M059J (cell line): ENCODE data around the gene SPAG7. TPM values are rescaled to one million over a fixed set of nuclear protein-coding genes. Genes with fewer than 3 reads are reported as not detected.
A peak's percentile ranks its signal among the peaks of the same experiment; 100 is the strongest.

ENCODE experiments used
- DNase-seq: peaks from one replicate; pipeline ENCODE4 v3.0.0-alpha.2; 2012; ENCODE audit warnings: low read depth
- total RNA-seq: library from RNA; depleted of rRNA; stranded (reverse); fragments of >200 nt; shearing (Covaris generic); gene quantifications from 2 replicates; pipeline ENCODE4 v1.2.3, GENCODE V29; 2014

SPAG7 gene
- total RNA-seq, 1 experiment from 2014 or later: 38.4 TPM

- no peak for DNase-seq
These were observed 17.4 kb downstream of the SPAG7 start for GRCh38 chr17:4950075-4950745.

DNA sequence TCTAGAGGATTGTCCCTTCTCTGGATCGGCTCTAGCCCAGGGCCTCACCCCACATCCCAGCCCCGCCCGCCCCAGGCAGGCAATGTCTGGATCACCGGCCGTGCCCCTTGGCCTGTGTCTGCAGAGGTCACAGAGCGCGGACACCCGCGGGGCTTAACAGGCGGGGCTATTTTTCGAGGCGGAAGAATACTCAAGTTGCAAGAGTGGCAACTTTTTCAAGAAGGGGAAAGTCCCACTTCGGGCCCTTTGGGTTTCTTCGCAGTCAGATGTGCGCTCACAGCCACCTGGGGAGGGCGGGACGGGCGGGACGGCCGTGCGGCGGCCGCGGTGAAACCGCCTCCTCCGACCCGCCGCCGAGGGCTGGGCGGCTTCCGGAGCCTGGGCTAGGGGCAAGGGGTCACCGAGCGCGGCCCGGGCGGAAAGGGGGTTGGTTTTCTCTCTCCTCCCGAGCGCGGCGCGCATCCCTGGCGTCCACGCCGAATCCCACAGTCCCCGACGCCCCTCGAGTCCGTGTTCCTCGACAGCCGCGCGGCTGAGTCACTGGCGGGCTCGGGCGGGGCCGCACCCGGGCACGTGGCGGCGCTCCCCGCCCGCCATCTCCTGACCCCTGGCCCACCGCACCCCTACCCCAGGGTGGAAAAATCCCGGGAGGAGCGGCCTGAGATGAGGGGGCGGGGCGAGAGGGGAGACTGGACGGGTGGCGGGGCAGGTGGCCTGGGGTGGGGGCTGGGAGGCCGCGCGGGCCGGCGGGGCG lies 18.1 kb downstream of the SPAG7 start:
- peak; percentile 74 for DNase-seq

- peak; percentile 86 for DNase-seq
These were observed 18.7 kb downstream of the SPAG7 start for GRCh38 chr17:4948931-4949320.

GRCh38 chr17:4948166-4948930 lies 19.3 kb downstream of the SPAG7 start, which contains the start of gene PFN1:
Gene PFN1, minus strand, starts transcription at chr17:4948530. Its CDS starts 136 bp downstream, at chr17:4948394.
- DNase-seq: peak; percentile 82

GRCh38 chr17:4947411-4948165 lies 20.0 kb downstream of the SPAG7 start:
- DNase-seq: peak; percentile 65

GRCh38 chr17:4947010-4947410 lies 20.6 kb downstream of the SPAG7 start:
- DNase-seq: no peak

- no peak for DNase-seq
These were observed 21.2 kb downstream of the SPAG7 start for GRCh38 chr17:4946312-4946976.

- no peak for DNase-seq
These were observed 21.7 kb downstream of the SPAG7 start for GRCh38 chr17:4945944-4946280.

- DNase-seq: peak; percentile 93
These were observed 22.3 kb downstream of the SPAG7 start for GRCh38 chr17:4945176-4945943.

DNA sequence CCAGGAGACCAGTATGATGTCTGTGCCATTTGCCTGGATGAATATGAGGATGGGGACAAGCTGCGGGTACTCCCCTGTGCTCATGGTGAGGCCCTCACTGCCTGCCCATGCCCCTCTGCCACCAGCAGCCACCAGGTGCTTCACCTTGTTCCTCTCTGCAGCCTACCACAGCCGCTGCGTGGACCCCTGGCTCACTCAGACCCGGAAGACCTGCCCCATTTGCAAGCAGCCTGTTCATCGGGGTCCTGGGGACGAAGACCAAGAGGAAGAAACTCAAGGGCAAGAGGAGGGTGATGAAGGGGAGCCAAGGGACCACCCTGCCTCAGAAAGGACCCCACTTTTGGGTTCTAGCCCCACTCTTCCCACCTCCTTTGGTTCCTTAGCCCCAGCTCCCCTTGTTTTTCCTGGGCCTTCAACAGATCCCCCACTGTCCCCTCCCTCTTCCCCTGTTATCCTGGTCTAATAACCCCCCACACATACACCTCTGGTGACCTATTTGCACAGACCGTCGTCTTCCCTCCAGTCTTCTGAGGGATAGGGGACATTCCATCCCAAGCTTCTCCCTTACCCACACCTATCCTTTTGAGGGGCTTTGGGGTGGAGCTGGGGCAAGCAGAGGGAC lies 23.0 kb downstream of the SPAG7 start:
- DNase-seq: no peak

DNA sequence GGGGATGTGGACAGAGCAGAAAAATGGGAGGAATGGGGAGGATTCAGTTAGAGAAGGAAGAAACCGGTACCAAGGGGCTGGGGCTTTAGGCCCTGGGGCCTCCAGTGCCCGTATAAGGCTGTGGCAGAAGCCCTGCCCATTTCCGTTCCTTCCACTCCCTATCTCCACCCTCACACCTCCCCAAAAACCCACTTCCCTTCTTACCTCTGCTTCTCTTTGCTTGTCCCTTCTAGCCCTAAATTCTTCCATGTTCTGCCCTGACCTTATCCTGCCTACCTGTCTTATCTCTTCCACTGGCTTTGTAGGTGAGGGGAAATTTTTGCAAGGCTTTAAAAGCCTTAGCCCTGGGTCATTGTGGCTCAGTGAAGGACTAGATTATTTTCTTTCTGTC lies 23.5 kb downstream of the SPAG7 start:
- DNase-seq: no peak

GRCh38 chr17:4942760-4943508 lies 24.7 kb downstream of the SPAG7 start:
- no peak for DNase-seq

- no peak for DNase-seq
These were observed 26.4 kb downstream of the SPAG7 start for GRCh38 chr17:4941319-4941610.

GRCh38 chr17:4940555-4941318 lies 26.9 kb downstream of the SPAG7 start:
- DNase-seq: peak; percentile 88

DNA sequence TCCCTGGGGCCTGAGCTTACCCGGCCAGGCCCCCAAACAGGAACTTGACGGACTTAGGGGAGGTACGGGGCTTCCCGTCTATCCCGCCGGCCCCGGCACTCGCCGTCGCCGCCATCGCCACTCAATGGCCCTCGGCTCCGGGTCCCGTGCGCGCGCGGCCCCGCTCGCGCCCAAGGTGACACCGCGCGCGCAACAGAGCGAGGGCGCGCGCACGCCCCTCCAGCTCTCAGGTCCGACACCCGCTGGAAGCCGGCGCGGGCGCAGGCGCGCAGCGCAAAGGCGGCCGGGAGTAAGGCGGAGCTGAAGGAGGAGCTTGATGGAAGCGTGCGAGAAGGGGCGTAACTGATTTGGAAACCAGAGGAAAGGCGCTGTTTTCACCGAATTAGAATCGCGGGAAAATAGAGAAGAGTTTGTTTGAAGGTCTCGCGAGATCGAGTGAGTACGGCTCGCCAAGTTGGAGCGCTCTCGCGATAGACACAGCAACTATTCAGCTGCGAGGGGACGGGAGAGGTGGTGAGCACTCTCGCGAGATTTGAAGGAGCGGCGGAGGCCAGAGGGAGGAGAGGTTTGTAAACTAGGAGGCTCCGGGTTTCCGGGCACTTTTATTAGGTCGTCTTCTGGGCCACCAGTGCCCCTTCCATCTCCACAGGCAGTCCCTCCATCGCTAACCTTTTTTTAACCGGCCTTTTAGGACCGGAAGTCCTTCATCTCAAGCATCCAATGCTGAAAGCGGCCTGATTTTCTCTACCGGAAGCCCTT lies 27.6 kb downstream of the SPAG7 start, which contains the start of the genes RNF167 and SLC25A11:
Gene RNF167 (plus strand): TSS at position 473 of the 759 bp plus-strand sequence. CDS start 642 bp downstream, outside the sequence.
Gene SLC25A11 (minus strand): TSS at position 251 of the 759 bp plus-strand sequence. CDS start 136 bp downstream, at position 115.
- DNase-seq: peak; percentile 99

DNA sequence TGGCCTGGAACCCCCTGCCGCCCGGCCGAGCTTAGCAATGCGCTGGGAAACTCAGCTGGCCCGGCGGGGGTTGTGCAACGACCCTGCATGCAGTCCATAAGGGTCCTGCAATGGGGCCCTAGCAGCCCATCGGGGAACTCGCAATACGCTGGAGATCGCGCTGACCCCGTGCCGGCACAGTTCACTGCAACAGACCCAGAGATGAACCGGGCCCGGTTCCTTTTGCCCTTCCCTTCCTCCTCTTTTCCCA lies 28.1 kb downstream of the SPAG7 start:
- no peak for DNase-seq

GRCh38 chr17:4938688-4939545 lies 28.7 kb downstream of the SPAG7 start:
- DNase-seq: no peak
